Esophagus mucosa (tissue), 1 donor: ENCODE data around the gene ABCB9. TPM values are rescaled to one million over a fixed set of nuclear protein-coding genes. Genes with fewer than 3 reads are reported as not detected.
A peak's percentile ranks its signal among the peaks of the same experiment; 100 is the strongest.
"Not testable (repeated sequence)": the region's sequence is repeated elsewhere in the genome, so short reads cannot be mapped to it uniquely, and the experiment has no call there.

Experiments used
- ATAC-seq: fragments of 200-7000 bp; cut with Tn5 transposase; one replicate; pipeline ENCODE4 v1.9.1; 2020
- total RNA-seq: library from RNA; stranded (reverse); gene quantifications from one replicate; pipeline ENCODE4 v1.2.4, GENCODE V29; 2023
- donor health status: DM: yes; HTN: yes; CAD: no.

Gene ABCB9
- total RNA-seq, 1 donor from 2014 or later = 4.9 TPM

DNA sequence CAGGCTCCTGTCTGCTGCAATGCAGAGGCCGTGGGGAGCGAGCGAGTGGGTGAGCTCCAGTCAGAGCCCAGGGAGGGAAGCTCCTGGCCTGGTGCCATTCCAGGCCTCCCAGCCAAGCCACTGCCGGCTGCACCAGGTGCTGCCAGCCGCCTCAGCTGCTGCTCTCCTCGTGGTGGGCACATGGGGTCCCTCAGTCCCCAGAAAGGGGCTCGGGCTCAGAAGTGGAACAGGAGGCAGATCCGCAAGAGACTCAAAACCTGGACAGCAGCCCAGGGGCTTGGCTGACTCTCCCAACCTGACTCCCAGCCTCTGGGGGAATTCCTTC lies 2.4 kb downstream of the ABCB9 start:
- no peak for ATAC-seq

DNA sequence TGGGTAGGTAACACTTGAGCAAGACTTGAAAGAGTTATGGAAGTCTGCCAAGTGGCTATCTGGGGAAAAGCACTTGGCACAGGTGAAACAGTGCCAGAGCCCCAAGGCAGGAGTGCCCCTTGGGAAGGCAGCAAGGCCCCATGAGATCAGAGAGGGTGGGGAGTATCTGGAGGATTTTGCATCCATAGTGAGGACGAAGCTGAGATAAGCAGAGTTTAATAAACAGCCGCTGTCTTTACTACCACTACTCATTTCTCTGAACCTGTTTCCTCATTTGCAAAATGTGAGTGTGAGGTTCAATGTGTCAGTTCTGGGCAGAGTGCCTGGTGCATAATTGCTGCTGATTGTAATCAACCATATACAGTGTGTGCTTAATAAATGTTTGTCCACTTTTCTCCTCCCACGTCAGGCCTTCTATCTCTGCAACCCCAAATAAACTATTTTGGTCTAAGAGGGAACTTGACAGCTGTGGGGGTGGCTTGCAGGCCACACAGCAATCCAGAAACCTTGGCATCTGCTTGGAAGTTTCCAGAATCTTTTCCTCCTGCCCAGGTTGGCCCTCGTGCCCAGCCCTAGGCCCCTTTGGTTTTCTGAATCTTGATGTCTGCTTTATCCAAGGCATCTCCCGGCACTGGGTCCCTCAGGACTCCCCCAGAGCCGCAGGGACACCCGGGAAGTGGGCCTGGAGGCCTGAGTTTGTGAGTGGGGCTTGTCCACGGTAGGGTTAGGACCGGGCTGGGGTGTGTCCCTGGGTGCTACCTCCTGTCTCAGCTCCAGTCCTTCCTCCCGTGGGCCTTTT lies 4.5 kb downstream of the ABCB9 start:
- ATAC-seq = no peak

DNA sequence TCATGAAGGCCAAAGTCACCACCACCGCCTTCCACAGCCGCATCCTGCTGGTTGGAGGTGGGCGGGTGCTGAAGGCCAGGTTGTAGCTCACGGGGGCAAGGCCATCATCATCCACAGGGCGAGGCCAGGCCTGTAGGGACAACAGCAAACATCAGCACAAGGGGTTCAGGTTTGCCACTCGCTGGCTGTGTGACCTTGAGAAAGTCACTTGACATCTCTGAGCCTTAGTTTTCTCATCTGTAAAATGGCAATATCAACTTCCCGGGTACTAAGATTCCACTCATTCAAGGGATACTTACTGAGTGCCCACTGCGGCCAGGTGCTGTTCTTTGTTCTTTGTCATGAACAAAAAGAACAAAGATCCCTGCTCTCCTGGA lies 6.1 kb downstream of the ABCB9 start:
- no peak for ATAC-seq

DNA sequence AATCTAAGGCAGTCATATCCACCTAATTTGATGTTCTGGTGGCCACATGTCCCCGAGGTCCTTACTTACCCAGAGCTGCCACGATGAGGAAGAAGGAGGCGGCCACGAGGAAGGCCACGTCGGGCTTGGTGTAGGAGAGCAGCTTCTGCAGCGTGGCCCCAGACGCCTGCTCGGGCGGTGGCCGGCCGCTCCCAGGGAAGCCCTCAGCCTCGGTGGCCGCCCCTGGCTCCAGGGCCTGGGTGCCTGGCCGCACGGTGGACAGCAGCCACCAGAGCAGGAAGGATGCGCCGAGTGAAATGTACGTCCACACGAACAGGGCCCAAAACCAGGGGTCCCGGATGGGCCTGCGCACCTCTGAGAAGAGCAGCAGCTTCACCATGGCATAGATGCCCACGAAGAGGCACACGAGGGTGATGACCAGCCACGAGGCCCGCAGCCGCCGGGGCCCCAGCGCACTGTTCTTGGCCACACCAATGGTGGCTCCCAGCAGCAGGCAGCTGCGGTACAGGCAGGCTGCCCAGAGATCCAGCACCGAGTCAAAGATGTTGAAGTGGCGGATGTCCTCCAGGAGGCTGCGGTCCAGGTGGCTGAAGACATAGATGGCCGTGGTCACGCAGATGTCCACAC lies 6.6 kb downstream of the ABCB9 start:
- no peak for ATAC-seq

DNA sequence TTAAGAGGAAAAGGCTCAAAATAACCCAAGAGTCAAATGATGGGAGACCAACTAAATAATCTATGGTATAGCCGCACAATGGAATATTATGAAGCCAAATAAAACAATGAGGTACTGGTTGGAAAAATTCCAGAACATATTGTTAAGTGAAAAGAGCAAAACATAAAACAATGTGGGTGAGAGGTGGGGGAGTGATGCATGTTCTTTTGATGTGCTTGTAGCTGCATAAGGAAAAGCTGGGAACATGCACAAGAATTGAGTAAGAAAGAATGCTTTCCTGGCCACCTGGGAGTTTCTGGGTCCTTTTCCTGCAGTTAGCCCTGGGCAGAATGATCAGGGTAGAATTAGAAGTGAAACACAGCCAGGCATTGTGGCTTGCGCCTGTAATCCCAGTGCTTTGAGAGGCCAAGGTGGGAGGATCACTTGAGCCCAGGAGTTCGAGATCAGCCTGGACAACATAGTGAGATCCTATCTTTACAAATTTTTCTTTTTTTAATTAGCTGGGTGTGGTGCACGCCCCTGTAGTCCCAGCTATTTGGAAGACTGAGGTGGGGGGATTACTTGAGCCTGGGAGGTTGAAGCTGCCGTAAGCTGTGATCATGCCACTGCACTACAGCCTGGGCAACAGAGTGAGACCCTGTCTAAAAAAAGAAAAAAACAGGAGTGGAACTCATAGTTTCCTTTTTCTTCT lies 7.9 kb downstream of the ABCB9 start:
- ATAC-seq = no peak

DNA sequence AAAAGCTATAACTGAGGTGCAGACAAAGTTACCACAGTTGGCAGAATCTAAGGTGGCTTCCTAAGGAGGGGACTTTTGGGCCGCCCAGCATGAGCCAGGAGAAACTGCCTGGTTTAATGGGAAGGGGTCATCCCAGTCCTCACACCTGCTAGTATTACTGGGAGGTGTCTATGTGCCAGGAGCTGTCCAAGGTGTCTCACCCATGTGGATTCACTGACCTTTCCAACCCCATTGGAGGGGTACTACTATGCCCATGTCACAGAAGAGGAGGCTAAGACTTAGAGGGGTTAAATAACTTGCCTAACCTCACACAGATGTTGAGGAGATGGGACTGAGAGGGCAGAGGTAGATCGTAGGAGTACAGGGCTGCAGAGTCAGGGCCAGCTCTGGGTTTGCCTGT lies 10.2 kb downstream of the ABCB9 start:
- ATAC-seq = no peak

DNA sequence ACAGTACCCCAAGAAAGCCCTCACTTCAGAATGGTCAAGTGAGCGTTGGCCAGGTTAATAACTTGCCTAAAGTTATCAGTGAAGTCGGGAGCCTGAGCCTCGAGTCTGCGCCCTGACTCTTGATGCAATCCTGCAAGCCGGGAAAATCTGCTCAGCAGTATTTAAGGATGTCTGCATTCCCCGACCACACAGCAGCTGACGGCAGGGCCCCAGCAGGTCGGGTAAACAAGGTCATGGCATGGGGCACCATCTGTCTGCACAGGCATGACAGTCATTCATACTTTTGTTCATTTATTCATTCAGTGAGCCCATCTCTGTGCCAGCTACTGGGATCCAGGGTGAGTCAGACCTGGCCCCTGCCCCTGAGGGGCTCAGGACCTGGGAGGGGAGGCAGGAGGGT lies 11.1 kb downstream of the ABCB9 start:
- ATAC-seq = no peak

DNA sequence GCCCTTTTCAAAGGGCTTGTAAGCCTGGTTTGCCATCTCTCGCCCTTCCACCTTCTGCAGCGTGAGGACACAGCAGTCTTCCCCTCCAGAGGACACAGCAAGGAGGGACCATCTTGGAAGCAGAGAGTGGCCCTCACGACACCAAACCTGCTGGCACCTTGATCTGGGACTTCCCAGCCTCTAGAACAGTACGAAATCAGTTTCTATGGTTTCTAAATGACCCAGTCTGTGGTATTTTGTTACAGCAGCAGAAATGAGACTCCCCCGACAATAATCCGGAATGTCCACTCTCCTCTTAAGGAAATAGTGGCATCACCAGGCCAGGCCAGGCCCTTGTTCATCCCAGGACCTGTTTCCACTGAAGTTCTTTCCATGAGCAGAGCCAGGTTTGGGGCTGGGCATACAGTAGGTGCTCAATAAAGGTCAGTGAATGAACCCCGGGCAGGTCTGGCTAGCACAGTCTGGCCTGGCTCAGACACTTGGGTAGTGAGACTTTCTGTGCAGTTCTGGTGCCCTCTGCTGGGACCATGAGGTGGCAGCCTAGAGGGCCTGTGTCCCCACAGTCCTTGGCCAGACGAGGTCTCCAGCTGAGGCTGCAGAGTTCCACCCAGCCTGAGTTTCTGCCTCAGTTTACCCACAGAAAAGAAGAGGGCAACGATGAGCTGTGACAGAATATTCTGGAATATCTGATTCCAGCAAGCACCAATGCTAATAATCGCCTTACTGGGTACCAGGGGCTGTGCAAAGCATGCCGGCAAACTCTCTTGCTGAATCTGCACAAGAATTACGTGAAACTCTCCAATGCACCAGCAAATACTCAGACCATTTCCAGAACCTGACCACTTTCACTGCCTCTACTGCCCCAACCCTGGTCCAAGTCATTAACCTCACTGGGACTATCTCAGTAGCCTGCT lies 14.0 kb downstream of the ABCB9 start:
- peak; percentile 82 for ATAC-seq

DNA sequence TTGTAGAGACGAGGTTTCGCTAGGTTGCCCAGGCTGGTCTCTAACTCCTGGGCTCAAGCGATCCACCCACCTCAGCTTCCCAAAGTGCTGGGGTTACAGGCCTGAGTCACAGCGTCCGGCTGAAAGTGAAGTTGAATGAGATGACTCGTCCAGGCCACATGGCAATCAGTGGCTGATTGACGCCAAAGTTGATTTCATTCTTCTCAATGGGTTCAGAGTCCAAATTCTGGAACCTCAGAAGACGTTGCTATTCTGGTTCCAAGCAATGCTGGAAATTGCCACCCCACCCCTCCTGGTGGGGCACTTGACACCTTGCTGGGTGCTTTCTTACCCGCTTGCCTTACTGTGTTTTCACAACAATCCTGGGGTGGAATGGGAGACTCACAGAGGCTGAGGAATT lies 14.9 kb downstream of the ABCB9 start:
- no peak for ATAC-seq

DNA sequence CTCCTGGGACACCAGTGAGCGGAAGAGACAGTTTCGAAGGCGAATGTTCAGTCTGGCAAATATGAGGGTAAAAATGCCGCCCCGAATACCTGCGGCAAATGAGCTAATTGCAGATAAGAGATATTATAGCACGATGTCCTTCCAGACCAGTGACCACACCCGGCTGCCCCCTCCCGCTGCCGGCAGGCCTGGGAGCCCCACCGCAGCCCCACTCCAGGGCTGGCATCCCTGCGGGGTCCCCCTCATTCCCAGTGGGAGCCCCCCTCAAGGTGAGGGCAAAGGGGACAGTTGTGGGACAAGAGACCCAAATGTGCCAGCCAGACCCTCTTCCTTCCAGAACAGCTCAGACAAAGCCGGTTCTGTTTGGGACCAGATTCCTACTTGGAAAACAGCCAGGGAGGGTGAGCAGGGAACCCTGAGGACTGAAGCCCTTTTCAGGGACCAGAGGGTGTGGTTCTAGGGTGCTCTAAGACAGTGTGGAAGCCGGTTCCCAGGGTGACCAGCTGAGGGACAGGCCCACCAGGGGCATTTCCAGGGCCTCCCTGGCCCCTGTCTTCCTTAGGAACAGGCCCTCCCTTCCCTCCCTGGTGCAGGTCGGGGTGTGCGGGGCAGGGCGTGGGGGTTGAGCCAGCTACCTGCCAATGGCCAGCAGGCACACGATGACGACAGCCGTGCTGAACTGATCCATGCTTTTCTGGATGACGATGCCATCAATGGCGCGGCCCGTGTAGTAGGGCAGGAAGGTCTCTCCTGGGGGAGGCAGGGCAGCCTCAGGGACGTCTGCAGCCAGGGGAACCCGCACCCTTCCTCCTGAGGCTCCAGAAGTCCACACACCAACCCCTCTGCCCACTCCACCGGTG lies 16.2 kb downstream of the ABCB9 start:
- ATAC-seq = no peak

DNA sequence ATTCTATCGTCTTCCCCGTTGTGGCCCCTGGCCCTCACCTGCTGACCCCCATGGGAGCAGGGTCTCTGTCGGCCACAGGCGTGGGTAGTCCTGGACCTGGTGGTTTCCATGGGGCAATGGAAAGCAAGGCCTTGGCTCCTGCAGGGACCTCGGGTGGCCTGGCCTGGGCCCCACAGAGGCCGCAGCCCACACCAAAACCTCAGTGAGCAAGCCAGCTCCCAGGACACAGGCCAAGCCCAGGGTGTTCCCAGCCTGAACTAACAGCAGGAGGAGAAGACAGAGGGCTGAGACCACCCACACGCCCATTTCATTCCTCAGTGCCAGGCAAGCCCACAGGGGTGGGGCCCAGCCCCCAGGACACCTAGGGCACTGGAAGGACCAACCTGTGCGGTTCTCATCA lies 16.9 kb downstream of the ABCB9 start:
- ATAC-seq = no peak

DNA sequence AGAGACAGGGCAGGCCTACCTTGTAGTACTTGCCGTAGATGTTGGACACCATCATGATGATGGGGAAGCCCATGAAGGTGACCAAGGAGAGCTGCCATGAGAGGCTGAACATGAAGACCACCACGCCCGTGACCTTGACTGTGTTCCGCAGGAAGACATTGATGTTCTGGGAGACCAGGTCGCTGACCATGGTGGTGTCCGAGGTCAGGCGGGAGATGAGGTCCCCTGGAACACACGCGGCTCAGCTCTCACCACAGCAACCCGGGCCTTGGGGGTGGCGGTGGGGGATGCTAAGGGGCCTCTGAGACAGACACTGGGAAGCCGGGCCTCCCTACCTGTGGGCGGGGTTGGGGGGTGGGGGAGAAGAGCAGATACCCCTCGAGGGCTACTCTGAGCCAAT lies 17.7 kb downstream of the ABCB9 start:
- ATAC-seq = no peak

DNA sequence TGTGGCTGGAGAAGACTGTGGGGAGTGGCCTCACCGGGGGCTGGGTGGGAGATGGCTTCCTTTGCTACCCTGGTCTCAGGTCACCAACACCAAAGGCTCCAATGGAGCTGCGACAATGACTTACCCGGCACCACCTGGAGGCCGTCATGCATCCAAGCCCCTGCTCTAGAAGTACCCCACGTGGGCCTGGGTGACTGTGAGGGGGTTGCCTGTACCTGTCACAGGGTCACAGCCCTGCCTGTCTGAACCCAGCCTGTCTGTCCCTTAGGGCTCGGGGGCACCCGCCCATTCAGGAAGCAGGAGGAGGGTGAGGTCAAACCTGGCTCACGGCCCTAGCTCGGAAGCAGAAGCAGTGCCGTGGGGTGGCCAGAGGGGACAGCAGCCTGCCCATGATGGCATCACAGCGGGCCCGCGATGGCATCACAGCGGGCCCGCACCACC lies 18.9 kb downstream of the ABCB9 start:
- ATAC-seq = peak; percentile 63

DNA sequence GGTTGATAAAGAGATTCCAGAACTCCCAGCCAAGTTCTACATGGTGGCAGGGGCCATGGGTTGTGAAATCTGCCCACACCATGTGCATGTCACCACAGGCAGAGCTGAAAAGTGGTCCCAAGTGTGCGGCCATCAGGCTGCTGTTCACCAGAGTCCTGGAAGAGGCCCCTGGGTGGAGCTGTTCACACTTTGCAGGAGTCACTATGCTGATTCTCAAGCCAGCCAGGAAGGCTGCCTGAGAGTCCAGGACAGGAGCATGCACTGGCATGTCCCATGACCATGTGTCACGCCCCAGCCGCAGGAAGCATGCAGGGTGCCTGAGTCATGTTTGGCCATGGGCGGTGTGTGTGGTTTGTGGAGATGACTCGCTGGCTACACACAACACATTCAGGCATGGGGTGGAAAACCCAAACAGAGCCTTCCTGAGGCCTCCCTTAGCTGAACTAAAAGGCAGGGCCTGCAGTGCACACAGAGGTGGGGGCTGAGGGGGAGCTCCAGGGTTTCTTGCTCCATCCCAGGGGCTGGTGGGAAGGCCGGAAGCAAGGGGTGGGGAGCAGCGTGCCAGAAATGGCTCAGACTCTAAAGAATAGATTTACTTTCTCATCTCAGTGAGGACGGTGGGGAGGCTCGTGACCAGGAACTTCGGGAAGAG lies 19.4 kb downstream of the ABCB9 start:
- ATAC-seq = peak; percentile 94

DNA sequence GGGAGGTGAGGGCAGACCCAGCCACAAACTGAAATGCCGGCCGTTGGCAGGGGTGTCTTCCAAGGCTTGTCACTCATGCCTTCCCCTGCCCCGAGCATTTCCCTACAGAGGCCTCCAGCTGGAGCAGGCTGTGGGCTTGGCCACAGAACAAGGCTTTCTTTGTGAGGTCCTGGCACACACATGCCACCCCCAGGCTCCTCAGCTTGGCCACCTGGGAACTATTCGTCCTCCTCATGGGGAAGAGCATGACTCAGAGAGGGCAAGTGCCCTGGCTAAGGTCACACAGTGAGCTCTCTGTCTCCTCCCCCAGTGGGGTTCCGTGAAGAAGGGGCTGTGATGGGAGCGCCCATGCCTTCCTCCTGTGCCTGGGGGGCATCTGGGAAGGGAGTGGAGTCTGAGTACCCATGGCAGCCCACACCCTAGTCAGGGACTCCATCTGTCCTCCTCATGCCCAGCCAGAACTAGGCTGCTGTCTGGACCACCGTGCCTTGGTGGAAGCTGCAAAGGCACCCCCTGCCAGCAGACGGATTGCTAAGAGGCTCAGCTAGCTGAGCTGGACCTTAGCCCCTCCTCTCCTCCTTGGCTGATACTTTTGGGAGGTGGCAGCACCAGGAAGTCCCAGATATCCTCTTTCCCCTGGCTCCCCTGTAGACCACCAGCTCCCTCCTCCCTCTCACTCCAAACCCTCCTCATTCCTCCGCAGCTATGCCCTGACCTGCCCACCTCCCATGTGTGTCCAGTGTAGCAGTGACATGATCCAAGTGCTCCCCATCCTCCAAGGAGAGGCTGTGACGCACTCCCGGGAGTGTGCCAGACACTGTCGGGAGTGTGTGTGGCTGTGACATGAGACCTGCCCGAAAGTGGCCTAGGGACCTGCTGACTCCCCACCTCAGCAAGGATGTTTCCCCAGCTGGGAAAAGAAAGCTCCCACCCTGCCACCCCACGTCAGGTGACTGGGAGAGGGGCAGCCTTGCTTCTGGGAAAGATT lies 21.4 kb downstream of the ABCB9 start:
- peak; percentile 27 for ATAC-seq

DNA sequence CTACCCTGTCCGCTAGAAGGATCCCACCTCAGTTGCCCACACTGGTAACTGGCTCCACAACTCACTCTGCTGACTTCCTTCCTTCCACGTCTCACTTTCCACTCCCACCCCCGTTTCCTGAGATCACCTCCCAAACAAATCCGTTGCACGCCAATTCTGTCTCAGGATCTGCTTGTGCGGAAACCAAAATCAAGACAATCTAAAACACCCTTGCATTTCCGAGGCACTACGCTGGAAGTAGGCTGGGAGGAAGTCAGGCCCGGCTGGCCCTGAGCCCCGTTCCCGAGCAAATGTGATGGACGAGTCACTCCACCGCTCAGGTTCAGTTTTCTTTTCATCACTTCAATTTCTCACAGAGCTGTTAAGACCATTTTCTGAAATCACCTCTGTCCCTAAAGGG lies 23.1 kb downstream of the ABCB9 start:
- no peak for ATAC-seq

DNA sequence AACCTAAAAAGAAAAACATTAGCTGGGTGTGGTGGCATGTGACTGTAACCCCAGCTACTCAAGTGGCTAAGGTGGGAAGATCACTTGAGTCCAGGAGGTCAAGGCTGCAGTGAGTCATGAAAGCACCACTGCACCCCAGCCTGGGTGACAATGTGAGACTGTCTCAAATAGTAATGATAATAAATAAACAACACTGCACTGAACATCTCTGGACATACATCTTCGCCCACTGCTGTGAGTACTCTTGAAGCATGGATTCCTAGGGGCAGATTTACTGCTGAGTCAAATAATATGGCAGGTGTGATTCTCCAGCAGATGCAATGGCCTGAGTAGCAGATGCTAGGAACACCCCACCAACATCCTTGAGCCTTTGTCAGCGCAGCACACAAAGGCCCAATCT lies 23.6 kb downstream of the ABCB9 start:
- no peak for ATAC-seq

DNA sequence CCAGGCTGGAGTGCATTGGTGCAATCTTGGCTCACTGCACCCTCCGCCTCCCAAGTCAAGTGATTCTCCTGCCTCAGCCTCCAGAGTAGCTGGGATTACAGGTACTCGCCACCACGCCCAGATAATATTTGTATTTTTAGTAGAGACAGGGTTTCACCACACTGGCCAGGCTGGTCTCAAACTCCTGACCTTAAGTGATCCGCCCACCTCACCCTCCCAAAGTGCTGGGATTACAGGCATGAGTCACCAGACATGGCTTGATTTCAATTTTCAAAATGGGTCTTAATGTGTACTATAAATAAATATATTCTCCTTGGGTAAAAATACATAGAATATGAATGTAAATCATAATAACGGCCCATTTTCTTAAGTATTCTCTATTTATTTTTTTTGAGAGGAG lies 24.9 kb downstream of the ABCB9 start:
- not testable (repeated sequence) for ATAC-seq

DNA sequence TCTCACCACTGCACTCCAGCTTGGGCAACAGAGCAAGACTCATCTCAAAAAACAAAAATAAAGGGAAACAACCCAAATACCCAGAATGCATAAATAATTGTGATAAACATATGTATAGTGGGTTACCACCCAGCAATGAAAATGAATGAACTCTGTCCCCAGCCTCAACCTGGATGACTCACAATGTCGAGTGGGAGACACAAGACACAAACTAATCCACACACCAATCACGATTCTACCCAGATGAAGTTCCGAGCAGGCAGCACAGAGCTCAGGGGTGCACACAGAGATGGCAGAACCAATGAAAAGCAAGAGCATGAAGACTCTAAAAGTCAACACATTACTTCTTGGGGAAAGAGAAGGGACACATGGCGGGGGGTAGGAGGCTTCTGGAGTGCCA lies 27.1 kb downstream of the ABCB9 start:
- no peak for ATAC-seq

DNA sequence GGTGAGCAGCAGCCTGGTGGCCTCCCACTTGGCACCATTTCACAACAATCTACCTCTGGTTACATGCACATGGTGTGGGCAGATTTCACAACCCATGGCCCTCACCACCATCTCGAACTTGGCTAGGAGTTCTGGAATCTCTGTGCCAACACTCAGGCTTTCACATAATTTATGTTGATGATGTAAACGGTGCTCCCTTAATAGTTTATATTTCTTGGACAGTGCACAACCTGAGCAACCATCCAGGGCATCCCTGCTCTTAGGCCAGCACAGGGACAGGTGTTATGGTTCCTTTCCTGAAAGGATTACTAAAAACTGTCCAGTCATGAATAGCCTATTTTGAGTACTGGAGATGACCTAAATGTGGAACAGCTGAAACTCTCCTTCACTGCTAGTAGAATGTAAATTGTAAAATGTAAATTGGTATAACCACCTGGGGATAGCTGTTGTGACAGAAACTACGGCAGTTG lies 28.6 kb downstream of the ABCB9 start:
- ATAC-seq = no peak
